Stimulated activated CD8-positive, alpha-beta memory T cell treated with anti-CD3 and anti-CD28 coated beads, Interleukin-12 subunit alpha, Interleukin-12 subunit beta, amount 100 ng/mL, for 24 hours (primary cell): ENCODE results near the gene ACOT13.
"Not testable (repeated sequence)": the region's sequence is repeated elsewhere in the genome, so short reads cannot be mapped to it uniquely, and the experiment has no call there.

Source experiments
- DNase-seq: peaks from one replicate; pipeline ENCODE4 v3.0.0-alpha.2; 2020; ENCODE audit errors: extremely low read depth

The ACOT13 gene

DNA sequence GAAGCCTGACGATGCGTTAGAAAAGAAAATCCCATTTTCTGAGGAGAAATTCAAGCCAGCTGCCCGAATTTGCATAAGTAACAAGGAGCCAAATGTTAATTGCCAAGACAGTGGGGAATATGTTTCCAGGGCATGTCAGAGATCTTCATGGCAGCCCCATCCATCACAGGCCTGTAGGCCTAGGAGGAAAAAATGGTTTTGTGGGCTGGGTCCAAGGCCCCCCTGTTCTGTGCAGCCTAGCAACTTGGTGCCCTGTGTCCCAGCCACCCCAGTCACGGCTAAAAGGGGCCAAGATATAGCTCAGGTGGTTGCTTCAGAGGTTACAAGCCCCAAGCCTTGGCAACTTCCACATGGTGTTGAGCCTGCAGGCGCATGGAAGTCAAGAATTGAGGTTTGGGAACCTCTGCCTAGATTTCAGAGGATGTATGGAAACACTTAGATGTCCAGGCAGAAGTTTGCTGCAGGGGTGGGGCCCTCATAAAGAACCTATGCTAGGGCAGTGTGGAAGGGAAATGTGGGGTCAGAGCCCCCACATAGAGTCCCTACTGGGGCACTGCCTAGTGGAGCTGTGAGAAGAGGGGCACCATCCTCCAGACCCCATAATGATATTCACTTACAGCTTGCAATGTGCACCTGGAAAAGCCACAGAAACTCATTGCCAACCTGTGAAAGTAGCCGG lies 64.7 kb downstream of the ACOT13 start:
- DNase-seq = not testable (repeated sequence)

DNA sequence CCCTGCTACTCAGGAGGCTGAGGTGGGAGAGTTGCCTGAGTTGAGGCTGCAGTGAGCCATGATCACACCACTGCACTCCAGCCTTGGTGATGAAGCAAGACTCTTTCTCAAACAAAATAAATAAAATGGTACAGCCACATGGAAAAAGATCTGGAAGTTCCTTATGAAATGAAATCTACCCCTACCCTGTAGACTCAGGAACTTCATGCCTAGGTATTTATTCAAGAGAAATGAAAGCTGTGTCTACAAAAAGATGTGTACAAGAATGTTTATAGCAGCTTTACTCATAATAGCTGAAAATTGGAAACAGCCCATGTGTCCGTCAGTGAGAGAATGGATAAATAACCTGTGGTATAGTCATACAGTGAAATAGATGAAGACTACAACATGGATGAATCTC lies 67.3 kb downstream of the ACOT13 start:
- DNase-seq = no peak

DNA sequence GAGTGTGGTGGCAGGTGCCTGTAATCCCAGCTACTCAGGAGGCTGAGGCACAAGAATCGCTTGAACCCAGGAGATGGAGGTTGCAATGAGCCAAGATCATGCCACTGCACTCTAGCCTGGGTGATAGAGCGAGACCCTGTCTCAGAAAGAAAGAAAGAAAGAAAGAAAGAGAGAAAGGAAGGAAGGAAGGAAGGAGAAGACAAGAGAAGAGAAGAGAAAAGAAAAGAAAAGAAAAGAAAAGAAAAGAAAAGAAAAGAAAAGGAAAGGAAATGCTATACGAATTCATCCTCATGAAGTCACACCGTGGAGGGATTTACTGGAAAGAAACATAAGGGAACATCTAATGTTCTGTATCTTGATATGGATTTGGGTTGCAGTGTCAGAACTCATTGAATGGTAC lies 67.8 kb downstream of the ACOT13 start:
- DNase-seq = not testable (repeated sequence)

DNA sequence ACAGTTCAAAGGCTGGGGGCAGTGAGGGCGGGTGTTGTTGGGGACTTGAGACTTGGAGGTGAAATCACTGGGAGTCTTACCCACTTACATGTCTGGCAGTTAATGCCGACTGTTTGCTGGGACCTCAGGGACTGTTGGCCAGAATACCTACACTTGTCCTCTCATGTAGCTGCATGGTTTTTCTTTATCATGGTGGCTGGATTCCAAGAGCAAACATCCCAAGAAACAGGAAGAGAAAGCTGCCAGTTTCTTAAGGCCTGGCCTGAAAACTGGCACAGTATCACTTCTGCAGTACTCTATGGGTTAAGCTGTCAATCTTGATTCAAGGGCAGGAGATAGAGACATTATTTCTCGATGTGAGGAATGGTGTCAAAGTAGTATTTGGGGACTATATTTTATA lies 71.9 kb downstream of the ACOT13 start:
- DNase-seq = no peak

DNA sequence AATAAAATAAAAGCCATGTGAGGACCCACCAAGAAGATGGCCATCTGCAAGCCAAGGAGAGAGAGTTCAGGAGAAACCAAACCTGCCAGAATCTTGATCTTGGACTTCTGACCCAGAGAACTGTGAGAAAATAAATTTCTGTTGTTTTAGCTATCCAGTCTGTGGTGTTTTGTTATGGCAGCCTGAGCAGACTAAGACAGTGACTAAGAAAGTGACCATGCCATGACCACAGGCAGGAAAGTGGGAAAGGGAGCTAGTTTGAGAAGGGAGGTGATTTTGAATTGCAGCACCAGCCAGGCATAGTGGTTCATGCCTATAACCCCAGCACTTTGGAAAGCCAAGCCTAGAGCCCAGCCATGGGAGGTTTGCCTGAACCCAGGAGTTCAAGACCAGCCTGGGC lies 74.0 kb downstream of the ACOT13 start:
- DNase-seq = no peak

DNA sequence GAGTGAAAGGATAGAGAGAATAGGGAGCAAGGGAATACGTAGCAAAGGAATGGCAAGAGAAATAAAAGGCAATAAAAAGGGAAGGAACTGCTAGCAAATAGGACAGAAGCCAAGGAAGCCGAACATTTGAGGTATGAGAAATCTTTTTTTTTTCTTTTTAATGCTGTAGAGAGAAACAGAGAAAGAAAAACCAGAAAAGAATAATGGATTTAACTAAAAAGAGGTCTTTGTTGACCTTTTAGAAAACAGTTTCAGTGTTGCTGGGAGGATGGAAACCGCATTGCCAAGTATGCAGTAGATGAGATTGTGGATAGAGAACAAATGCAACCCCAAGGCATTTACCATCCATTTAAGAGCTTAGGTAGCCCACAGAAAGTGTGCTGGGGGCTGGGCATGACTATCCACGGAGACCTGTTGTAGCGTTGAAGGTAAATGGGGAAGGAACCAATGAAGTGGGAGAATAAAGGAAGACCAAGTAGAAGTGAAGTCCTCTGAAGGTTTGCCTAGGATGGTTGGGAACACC lies 75.4 kb downstream of the ACOT13 start:
- no peak for DNase-seq

DNA sequence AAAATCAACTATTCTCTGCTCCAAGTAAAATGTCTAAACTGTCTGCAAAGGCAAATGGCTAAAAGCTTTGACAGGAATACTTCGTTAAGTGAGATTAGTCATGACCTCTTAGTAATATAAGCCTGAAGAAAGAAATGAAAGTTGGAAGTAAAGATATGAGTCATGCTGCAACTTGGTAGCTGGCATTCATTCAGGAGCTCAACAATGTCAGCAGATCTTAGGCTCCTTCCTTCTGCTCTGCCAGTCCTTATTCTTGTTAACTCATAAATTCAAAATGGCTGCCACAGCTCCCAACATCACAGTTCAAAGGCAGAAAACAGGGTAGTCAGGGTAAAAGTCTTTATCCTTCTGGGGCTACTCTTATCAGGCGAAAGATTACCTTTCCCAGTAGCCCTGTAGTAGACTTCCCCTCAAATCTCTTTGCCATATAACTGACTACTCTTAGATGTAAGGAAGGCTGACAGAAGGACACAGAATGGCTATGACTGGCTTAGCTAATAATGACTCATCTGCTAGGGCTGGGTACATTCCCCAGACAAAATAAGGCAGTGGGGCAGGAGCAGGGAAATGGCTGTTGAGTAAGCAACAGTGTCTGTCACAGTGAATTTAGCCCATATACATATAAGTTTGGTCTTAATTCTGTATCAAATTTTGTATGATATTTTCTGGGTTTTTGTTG lies 76.5 kb downstream of the ACOT13 start:
- no peak for DNase-seq

DNA sequence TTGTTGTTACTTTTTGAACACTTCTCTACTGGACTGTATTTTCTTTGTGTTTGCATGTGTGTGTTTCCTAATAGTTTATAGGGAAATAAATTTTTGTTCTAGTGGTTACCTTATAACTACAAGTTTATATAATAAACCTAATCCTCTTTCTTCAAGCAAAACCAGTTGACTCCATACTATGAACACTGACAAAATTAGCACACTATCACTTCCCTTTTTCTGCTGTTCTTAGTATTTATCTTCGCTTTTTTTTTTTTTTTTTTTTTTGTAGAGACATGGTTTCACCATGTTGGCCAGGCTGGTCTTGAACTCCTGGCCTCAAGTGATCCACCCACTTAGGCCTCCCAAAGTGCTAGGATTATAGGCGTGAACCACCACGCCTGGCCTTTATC lies 77.1 kb downstream of the ACOT13 start:
- no peak for DNase-seq

DNA sequence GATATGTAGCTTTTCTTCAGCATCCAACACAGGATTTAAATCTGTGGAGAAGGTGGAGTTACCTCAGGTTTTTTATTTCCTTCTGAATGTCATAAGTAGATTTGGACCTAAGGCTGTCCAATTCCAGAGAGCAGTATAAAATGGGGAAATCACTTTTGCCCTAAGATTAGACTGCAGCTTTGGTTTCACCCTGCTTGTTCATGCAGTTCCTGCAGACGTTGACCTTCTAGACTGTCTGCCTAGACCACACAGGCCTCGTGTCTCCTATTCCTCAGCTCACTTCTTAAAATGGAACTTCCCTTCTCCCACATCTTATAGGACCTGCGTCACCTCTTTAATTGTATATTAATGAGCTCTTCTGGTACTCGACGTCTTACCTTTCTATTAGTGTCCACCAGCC lies 78.0 kb downstream of the ACOT13 start:
- DNase-seq = no peak

DNA sequence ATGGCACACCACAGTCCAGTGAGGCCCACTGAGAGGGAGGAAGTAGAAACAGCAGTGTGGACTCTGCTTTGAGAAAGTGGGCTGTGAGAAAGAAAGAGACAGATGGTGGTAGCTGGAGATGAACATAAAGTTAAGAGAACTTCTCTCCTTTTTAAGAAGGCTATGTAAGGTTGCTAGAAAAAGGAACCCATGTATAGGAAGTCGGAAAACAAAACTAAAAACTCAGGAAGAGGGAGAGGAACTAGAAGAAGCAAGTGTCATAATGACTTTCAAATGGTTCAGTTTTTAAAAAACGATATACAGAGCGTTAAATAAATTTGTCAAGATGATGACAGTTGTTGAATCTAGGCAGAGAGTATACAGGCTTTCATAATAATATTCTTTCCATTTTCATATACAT lies 82.4 kb downstream of the ACOT13 start:
- no peak for DNase-seq

DNA sequence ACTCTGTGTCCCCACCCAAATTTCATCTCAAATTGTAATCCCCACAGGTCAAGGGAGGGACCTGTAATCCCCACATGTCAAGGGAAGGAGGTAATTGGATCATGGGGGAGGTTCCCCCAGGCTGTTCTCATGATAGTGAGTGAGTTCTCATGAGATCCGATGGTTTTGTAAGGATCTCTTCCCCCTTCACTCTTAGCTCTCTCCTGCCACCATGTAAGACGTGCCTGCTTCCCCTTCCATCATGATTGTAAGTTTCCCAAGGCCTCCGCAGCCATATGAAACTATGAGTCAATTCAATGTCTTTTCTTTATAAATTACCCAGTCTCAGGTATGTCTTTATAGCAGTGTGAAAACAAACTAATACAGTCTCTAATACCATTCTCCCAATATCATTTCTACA lies 84.0 kb downstream of the ACOT13 start:
- not testable (repeated sequence) for DNase-seq

DNA sequence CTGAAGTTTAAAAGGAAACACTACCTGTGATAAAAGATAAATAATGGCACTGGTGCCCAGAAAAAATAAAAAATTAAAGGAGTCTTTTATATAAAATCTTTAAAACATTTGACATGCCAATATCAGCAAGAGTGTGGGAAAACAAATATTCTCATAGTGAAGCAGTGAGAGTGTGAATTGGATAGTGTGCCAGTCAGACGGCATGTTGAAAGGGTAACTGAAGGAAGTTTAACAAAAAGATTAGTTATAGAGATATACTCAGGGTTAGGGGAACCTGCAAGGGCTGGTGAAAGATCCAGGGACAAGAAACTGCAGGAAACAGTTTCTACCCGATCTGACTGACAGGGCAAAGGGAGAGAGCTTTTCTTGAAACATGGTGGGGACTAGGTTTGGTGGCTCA lies 85.6 kb downstream of the ACOT13 start:
- no peak for DNase-seq

DNA sequence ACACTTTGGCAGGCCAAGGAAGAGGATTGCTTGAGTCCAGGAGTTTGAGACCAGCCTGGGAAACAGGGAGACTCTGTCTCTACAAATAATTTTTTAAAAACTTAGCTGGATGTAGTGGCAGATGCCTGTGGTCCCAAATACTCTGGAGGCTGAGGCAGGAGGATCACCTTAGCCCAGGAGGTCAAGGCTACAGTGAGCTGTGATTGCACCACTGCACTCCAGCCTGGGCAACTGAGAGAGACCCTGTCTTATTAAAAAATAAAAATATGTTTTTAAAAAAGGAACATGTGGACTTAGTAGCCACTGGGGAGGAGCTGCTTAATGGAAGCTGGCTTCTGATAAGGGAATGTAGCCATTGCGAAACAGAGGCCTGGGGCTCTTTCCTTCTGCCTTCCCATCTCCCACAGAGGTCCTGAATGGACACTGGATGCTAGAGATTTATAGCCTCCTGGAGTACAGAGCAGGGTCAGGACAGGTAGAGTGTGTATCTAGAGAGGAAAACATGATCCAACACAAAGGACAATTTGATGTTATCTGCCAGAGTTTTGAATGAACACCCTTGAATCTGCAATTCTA lies 86.1 kb downstream of the ACOT13 start:
- DNase-seq = no peak

DNA sequence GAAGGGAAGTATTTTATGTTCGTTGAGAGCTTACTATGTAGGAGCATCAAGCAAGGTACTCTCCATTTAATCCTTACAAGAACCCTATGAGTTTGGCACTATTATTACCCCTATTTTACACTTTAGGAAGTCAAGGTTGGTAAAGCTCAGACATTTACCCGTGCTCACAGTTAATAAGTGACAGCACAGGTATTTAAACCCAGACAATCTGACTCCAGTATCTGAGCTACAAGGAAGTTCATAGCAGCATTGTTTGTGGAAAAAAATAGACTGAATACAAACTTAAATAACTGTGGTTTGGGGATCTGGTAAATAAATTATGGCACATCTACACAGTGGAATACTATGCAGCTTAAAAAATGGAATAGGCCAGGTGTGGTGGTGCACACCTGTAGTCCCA lies 86.7 kb downstream of the ACOT13 start:
- no peak for DNase-seq

DNA sequence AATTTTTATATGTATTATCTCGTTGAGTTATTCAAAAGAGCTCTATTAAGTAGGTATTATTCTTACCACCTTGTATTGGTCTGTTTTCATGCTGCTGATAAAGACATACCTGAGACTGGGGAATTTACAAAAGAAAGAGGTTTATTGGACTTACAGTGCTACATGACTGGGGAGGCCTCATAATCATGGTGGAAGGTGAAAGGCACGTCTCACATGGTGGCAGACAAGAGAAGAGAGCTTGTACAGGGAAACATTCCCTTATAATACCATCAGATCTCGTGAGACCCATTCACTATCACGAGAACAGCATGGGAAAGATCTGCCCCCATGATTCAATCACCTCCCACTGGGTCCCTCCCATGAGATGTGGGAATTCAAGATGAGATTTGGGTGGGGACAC lies 87.5 kb downstream of the ACOT13 start:
- not testable (repeated sequence) for DNase-seq
